ENCODE measurements around the gene FEN1. TPM values are rescaled to one million over a fixed set of nuclear protein-coding genes. Genes with fewer than 3 reads are reported as not detected.
A peak's percentile ranks its signal among the peaks of the same experiment; 100 is the strongest.

Gene FEN1
- total and polyA plus RNA-seq, 2 donors from 2014 or later: 8.5 to 8.8 TPM

DNA sequence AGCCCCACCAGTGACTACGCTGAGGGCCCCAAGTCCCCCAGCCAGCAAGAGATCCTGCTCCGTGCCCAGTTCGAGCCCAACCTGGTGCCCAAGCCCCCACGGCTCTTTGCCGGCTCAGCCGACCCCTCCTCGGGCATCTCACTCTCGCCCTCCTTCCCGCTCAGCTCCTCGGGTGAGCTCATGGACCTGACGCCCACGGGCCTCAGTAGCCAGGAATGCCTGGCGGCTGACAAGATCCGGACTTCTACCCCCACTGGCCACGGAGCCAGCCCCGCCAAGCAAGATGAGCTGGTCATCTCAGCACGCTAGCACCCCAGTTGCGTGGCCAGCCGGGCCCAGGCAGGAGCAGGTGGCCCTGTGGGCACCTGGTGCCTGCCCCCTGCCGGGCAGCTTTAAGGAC is 48.5 kb upstream of the FEN1 start:
- TF ChIP-seq, protein P1, sequence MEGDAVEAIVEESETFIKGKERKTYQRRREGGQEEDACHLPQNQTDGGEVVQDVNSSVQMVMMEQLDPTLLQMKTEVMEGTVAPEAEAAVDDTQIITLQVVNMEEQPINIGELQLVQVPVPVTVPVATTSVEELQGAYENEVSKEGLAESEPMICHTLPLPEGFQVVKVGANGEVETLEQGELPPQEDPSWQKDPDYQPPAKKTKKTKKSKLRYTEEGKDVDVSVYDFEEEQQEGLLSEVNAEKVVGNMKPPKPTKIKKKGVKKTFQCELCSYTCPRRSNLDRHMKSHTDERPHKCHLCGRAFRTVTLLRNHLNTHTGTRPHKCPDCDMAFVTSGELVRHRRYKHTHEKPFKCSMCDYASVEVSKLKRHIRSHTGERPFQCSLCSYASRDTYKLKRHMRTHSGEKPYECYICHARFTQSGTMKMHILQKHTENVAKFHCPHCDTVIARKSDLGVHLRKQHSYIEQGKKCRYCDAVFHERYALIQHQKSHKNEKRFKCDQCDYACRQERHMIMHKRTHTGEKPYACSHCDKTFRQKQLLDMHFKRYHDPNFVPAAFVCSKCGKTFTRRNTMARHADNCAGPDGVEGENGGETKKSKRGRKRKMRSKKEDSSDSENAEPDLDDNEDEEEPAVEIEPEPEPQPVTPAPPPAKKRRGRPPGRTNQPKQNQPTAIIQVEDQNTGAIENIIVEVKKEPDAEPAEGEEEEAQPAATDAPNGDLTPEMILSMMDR (IDR thresholded peaks at IDR 0.05; ENCODE audit: borderline replicate concordance, extremely low read depth, insufficient read depth): no peak
- no peak overlapping the region for H3K9ac ChIP-seq (ENCODE audit: low read length in 3 of 3)
- DNase-seq (peak in 1 of 5 donors; percentile 73), FAIRE-seq (no peak)
- intact Hi-C loops (cut with DNase I): no loop called here
- H3K4me1 ChIP-seq (ENCODE audit: control insufficient read depth in 2 of 3, insufficient read depth in 2 of 3, low read depth in 1 of 3, low read length in 3 of 3): peaks cover 0 to 5% (median 1%) of the 10 kb centered on the region in 3 donors
- H3K9me3 ChIP-seq (ENCODE audit: control insufficient read depth in 2 of 3, insufficient read depth in 1 of 3, low read length in 3 of 3): no peaks in the 10 kb centered on the region
- no peak overlapping the region for H3K4me3 ChIP-seq (ENCODE audit: low read length in 3 of 3)
- peaks cover 0 to 3% (median 0%) of the 10 kb centered on the region in 3 donors for H3K36me3 ChIP-seq (ENCODE audit: control insufficient read depth in 2 of 3, insufficient read depth in 3 of 3, low read length in 3 of 3)
- H3K27me3 ChIP-seq (ENCODE audit: control insufficient read depth, insufficient read depth, low read length): no peaks in the 10 kb centered on the region
- no peak overlapping the region for H3K27ac ChIP-seq (ENCODE audit: low read depth in 2 of 2, low read length in 2 of 2)

DNA sequence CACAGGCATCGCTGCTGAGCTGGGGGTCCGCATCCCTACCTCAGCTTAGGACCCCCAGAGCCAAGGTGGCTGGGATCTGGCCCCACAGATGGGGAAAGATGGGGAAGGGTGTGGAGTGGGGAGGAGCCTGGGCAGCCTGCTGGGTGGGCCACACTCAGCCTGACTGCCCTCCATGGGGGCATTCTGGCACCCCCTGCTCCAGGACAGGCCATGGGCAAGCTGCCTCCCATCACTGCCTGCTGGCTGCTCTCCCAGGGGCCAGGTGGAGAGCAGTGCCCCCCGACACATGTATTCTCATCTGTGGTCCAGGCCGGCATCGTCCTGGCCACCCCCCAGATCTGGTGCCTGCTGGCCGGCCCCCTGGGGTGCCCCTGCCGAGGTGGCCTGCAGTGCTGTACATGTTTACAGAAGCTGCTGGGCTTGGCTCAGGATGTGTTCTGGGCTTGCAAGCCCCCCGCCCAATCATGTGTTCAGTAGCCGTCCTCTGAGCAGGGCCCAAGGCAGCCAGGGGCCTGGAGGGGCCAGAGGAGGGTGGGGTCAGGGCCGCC is 48.0 kb upstream of the FEN1 start:
- peak in 1 of 5 donors; percentile 62 for DNase-seq
- intact Hi-C loops (cut with DNase I): no loop called here

DNA sequence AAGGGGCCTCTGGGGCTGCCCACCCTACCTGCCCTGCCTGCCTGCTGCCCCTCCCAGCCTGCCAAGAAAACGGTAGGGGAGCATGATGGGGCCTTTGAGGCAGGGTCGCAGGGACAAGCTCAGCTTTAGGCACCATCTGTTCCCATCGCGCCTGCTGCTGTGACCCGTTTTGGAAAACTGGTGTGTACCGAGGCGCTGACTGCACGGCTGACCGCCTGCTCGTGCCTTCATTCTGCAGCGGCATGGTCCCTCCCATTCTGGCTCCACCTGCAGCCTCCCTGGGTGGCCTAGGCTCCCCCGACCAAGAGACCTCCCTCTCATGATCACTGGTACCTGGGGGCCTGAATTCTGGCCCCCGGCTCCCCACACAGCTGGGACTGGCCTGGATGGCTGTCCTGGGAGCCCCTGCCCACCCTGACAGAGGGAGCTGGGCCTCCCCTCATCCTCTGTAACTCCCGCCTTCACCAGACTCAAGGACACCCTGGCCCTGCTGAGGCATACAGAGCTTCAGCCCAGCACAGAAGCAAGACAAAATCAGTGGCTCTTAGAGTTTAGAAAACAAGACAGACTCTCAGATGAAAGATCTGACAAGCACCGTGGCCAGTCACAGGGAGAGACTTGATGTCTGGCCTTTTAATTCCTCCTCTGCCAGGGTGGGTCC is 46.8 kb upstream of the FEN1 start:
- TF ChIP-seq, protein P1 (IDR thresholded peaks at IDR 0.05; ENCODE audit: borderline replicate concordance, extremely low read depth, insufficient read depth): no peak
- DNase-seq (peak; percentile 50 to 68 (median 57)), FAIRE-seq (no peak)
- Histone ChIP-seq H3K9ac (ENCODE audit: low read length in 3 of 3) (no peak overlapping the region), H3K36me3 (ENCODE audit: control insufficient read depth in 2 of 3, insufficient read depth in 3 of 3, low read length in 3 of 3) (peaks cover 0 to 3% (median 0%) of the 10 kb centered on the region in 3 donors), H3K9me3 (ENCODE audit: control insufficient read depth in 2 of 3, insufficient read depth in 1 of 3, low read length in 3 of 3) (no peaks in the 10 kb centered on the region), H3K27me3 (ENCODE audit: control insufficient read depth, insufficient read depth, low read length) (no peaks in the 10 kb centered on the region), H3K27ac (ENCODE audit: low read depth in 2 of 2, low read length in 2 of 2) (no peak overlapping the region), H3K4me3 (ENCODE audit: low read length in 3 of 3) (no peak overlapping the region), H3K4me1 (ENCODE audit: control insufficient read depth in 2 of 3, insufficient read depth in 2 of 3, low read depth in 1 of 3, low read length in 3 of 3) (peaks cover 0 to 5% (median 3%) of the 10 kb centered on the region in 3 donors)
- intact Hi-C loops (cut with DNase I): no loop called here

More for the DNA sequence above, 48.0 kb upstream of the FEN1 start:
- no peak overlapping the region for H3K4me3 ChIP-seq (ENCODE audit: low read length in 3 of 3)
- H3K4me1 ChIP-seq (ENCODE audit: control insufficient read depth in 2 of 3, insufficient read depth in 2 of 3, low read depth in 1 of 3, low read length in 3 of 3): peaks cover 0 to 5% (median 3%) of the 10 kb centered on the region in 3 donors
- no peaks in the 10 kb centered on the region for H3K9me3 ChIP-seq (ENCODE audit: control insufficient read depth in 2 of 3, insufficient read depth in 1 of 3, low read length in 3 of 3)
- TF ChIP-seq, protein P1 (IDR thresholded peaks at IDR 0.05; ENCODE audit: borderline replicate concordance, extremely low read depth, insufficient read depth): no peak
- FAIRE-seq: no peak
- no peak overlapping the region for H3K27ac ChIP-seq (ENCODE audit: low read depth in 2 of 2, low read length in 2 of 2)
- no peak overlapping the region for H3K9ac ChIP-seq (ENCODE audit: low read length in 3 of 3)
- H3K36me3 ChIP-seq (ENCODE audit: control insufficient read depth in 2 of 3, insufficient read depth in 3 of 3, low read length in 3 of 3): peaks cover 0 to 3% (median 0%) of the 10 kb centered on the region in 3 donors
- H3K27me3 ChIP-seq (ENCODE audit: control insufficient read depth, insufficient read depth, low read length): no peaks in the 10 kb centered on the region

Data from kidney (tissue), 14 donors.